Kidney epithelial cell (primary cell): ENCODE measurements around the gene IMP4. TPM values are rescaled to one million over a fixed set of nuclear protein-coding genes. Genes with fewer than 3 reads are reported as not detected.

ENCODE experiments used
- DNase-seq: peaks from one replicate; pipeline ENCODE4 v3.0.0-alpha.2; 2010; ENCODE audit warnings: low read depth
- H3K27me3 ChIP-seq: 2 replicates; pipeline ENCODE4 v1.6.0; 2011; ENCODE audit warnings: low read length; ENCODE audit not compliant: control insufficient read depth, insufficient read depth
- H3K36me3 ChIP-seq: 2 replicates; pipeline ENCODE4 v1.5.1; 2011; ENCODE audit warnings: low read length; ENCODE audit not compliant: control insufficient read depth, insufficient read depth
- H3K4me3 ChIP-seq: 2 replicates; pipeline ENCODE4 v1.5.1; 2011; ENCODE audit warnings: low read depth, mild to moderate bottlenecking, control low read depth, low read length
- CTCF ChIP-seq: IDR thresholded peaks from 2 replicates; pipeline ENCODE4 v1.5.1; 2011; ENCODE audit warnings: mild to moderate bottlenecking, moderate library complexity, low read length, control low read depth, inconsistent platforms; ENCODE audit not compliant: insufficient read depth, poor library complexity, severe bottlenecking
- total RNA-seq: library from RNA; depleted of rRNA; stranded (reverse); fragments of >200 nt; gene quantifications from 2 replicates; pipeline ENCODE4 v1.2.3, GENCODE V29; 2015

IMP4 gene
- total RNA-seq, 1 donor from 2014 or later, result 121 TPM

GRCh38 chr2:130345091-130345490, 2.4 kb downstream of the IMP4 start:
- no peak for TF ChIP-seq CTCF
- H3K4me3 ChIP-seq, result no peak overlapping the region
- H3K27me3 ChIP-seq, result no peaks in the 10 kb centered on the region
- peaks cover 1% of the 10 kb centered on the region for H3K36me3 ChIP-seq
- DNase-seq, result no peak

- H3K4me3 ChIP-seq, result no peak overlapping the region
- H3K36me3 ChIP-seq, result peaks cover 1% of the 10 kb centered on the region
- DNase-seq, result no peak
These were observed 2.9 kb downstream of the IMP4 start for GRCh38 chr2:130345611-130346010.

GRCh38 chr2:130346041-130346740, 3.5 kb downstream of the IMP4 start:
- no peak for TF ChIP-seq CTCF
- no peaks in the 10 kb centered on the region for H3K27me3 ChIP-seq
- DNase-seq, result no peak
- H3K4me3 ChIP-seq, result no peak overlapping the region
- peaks cover 1% of the 10 kb centered on the region for H3K36me3 ChIP-seq

More at GRCh38 chr2:130345611-130346010, 2.9 kb downstream of the IMP4 start:
- no peak for TF ChIP-seq CTCF
- H3K27me3 ChIP-seq, result no peaks in the 10 kb centered on the region

- DNase-seq, result no peak
- H3K27me3 ChIP-seq, result no peaks in the 10 kb centered on the region
- TF ChIP-seq CTCF, result no peak
- peaks cover 1% of the 10 kb centered on the region for H3K36me3 ChIP-seq
- no peak overlapping the region for H3K4me3 ChIP-seq
These were observed 4.0 kb downstream of the IMP4 start for GRCh38 chr2:130346741-130347066.

GRCh38 chr2:130347220-130347925, 4.7 kb downstream of the IMP4 start:
- no peak overlapping the region for H3K4me3 ChIP-seq
- TF ChIP-seq CTCF, result no peak
- H3K27me3 ChIP-seq, result no peaks in the 10 kb centered on the region
- no peak for DNase-seq
- peaks cover 1% of the 10 kb centered on the region for H3K36me3 ChIP-seq

GRCh38 chr2:130349174-130349573, 6.5 kb downstream of the IMP4 start:
- DNase-seq, result no peak
- Histone ChIP-seq H3K27me3 (no peaks in the 10 kb centered on the region), H3K4me3 (no peak overlapping the region), H3K36me3 (peaks cover 1% of the 10 kb centered on the region)
- TF ChIP-seq CTCF, result no peak
